ENCODE results near the gene VPS18. TPM values are rescaled to one million over a fixed set of nuclear protein-coding genes. Genes with fewer than 3 reads are reported as not detected.

The VPS18 gene
- total and polyA plus RNA-seq, 2 donors (not counting 1 experiment from before 2014, with no cell fraction given) = 13.6 to 29.6 TPM

DNA sequence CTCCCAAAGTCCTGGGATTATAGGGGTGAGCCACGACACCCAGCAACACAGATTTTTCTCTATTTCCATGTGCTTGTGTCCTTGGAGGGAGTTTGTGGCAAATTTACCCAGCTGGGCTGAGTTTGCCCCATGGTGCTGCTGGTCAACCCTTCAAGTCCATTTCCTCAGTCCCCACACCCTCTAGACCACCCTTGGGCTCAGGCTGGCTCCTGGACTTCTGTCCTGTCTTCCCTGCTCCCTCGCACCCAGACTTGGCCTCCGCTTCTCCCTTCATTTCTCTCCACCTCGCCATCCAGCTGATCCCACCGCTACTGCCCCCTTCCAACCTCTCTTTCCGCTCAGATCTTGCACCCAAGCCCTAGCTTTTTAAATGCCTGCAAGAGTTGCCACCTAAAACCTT lies 12.9 kb upstream of the VPS18 start:
- H3K79me2 ChIP-seq (ENCODE audit: control insufficient read depth, insufficient read depth, low read length) = no peaks in the 10 kb centered on the region
- no peak overlapping the region for H3K4me3 ChIP-seq (ENCODE audit: control extremely low read depth in 1 of 5, extremely low read depth in 1 of 5, insufficient read depth in 1 of 5, low read depth in 2 of 5, low read length in 4 of 5)
- H3K27me3 ChIP-seq (replicated peaks in 1 of 4; ENCODE audit: control extremely low read depth in 1 of 4, control insufficient read depth in 3 of 4, insufficient read depth in 4 of 4, low read length in 3 of 4) = no peaks in the 10 kb centered on the region
- no peak overlapping the region for H3K4me2 ChIP-seq (replicated peaks; ENCODE audit: low read depth, low read length, poor library complexity, severe bottlenecking)
- no peak overlapping the region for H3K27ac Mint-ChIP-seq
- WGBS (ENCODE audit: insufficient coverage) = 100% methylated on average over 5 of the region's 6 CpGs
- no peaks in the 10 kb centered on the region for H3K9me3 Mint-ChIP-seq (ENCODE audit: insufficient read depth)
- no peak for TF ChIP-seq EZH2 (IDR thresholded peaks at IDR 0.05; ENCODE audit: borderline replicate concordance, insufficient read depth, low read depth, low read length, poor library complexity, severe bottlenecking)
- TF ChIP-seq, protein P1, sequence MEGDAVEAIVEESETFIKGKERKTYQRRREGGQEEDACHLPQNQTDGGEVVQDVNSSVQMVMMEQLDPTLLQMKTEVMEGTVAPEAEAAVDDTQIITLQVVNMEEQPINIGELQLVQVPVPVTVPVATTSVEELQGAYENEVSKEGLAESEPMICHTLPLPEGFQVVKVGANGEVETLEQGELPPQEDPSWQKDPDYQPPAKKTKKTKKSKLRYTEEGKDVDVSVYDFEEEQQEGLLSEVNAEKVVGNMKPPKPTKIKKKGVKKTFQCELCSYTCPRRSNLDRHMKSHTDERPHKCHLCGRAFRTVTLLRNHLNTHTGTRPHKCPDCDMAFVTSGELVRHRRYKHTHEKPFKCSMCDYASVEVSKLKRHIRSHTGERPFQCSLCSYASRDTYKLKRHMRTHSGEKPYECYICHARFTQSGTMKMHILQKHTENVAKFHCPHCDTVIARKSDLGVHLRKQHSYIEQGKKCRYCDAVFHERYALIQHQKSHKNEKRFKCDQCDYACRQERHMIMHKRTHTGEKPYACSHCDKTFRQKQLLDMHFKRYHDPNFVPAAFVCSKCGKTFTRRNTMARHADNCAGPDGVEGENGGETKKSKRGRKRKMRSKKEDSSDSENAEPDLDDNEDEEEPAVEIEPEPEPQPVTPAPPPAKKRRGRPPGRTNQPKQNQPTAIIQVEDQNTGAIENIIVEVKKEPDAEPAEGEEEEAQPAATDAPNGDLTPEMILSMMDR (IDR thresholded peaks at IDR 0.05) = no peak
- ATAC-seq (ENCODE audit: low read depth) (no peak), DNase-seq (no peak)
- H3K4me3 Mint-ChIP-seq = no peak overlapping the region
- H4K20me1 ChIP-seq (ENCODE audit: control insufficient read depth, insufficient read depth, low read length, poor library complexity, severe bottlenecking) = no peaks in the 10 kb centered on the region
- H3K27ac ChIP-seq (ENCODE audit: low read length in 2 of 2) = no peak overlapping the region
- no peak overlapping the region for H3K9ac ChIP-seq (ENCODE audit: low read length)
- peaks cover 3% of the 10 kb centered on the region for H3K27me3 Mint-ChIP-seq
- intact Hi-C loops (cut with micrococcal nuclease) = no loop called here
- no peak overlapping the region for H2AFZ ChIP-seq (ENCODE audit: insufficient read depth, low read depth, low read length, poor library complexity, severe bottlenecking)
- POLR2A ChIA-PET = no interaction called here
- H3K4me1 ChIP-seq (ENCODE audit: control insufficient read depth in 2 of 2, insufficient read depth in 2 of 2, low read length in 2 of 2) = no peaks in the 10 kb centered on the region
- H3K36me3 ChIP-seq (replicated peaks in 1 of 2; ENCODE audit: control extremely low read depth in 1 of 2, control insufficient read depth in 1 of 2, extremely low read depth in 1 of 2, insufficient read depth in 2 of 2, low read length in 1 of 2) = no peaks in the 10 kb centered on the region
- H3K9me3 ChIP-seq (ENCODE audit: control extremely low read depth in 1 of 3, control insufficient read depth in 2 of 3, insufficient read depth in 1 of 3, low read length in 2 of 3) = peaks cover 0 to 7% (median 0%) of the 10 kb centered on the region in 3 donors
- CTCF ChIA-PET = interaction anchor here (0.7 to 2.2 kb wide), 3 partner anchors 11 to 23 kb away, joined by 4 to 8 read pairs (median 5); partner anchors contain the start of gene VPS18
- H3K4me1 Mint-ChIP-seq = peaks cover 3% of the 10 kb centered on the region

DNA sequence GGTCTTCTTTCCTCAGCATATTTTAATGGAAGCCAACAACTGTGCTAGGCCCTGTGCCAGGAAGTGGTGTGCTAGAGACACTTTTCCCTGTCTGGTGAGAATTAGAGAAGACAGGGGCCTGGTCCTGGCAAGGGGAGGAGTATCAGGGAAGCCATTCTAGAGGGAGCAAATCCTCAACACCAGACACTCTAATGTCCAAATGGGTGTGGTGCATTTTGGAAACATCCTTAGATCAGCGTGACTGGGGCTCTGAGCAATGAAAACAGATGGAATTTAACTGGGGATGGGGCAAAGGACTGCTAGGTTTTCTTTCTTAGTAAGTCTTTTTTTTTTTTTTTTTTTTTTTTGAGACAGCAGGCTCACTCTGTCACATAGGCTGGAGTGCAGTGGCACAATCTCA lies 7.7 kb upstream of the VPS18 start:
- ChIA-PET POLR2A (no interaction called here), CTCF (interaction anchor here (2.1 to 4.3 kb wide), 2 partner anchors 8 to 28 kb away, joined by 8 to 21 read pairs; partner anchors contain the start of gene VPS18)
- H3K27me3 Mint-ChIP-seq = peaks cover 3% of the 10 kb centered on the region
- WGBS (ENCODE audit: insufficient coverage) = no CpG with 5 or more reads among the region's 1 CpG
- TF ChIP-seq, protein P1 (IDR thresholded peaks at IDR 0.05) = no peak
- no peak for TF ChIP-seq EZH2 (IDR thresholded peaks at IDR 0.05; ENCODE audit: borderline replicate concordance, insufficient read depth, low read depth, low read length, poor library complexity, severe bottlenecking)
- H3K4me3 Mint-ChIP-seq = no peak overlapping the region
- Histone ChIP-seq H2AFZ (ENCODE audit: insufficient read depth, low read depth, low read length, poor library complexity, severe bottlenecking) (no peak overlapping the region), H4K20me1 (ENCODE audit: control insufficient read depth, insufficient read depth, low read length, poor library complexity, severe bottlenecking) (no peaks in the 10 kb centered on the region), H3K9me3 (ENCODE audit: control extremely low read depth in 1 of 3, control insufficient read depth in 2 of 3, insufficient read depth in 1 of 3, low read length in 2 of 3) (peaks cover 0 to 7% (median 0%) of the 10 kb centered on the region in 3 donors), H3K4me3 (ENCODE audit: control extremely low read depth in 1 of 5, extremely low read depth in 1 of 5, insufficient read depth in 1 of 5, low read depth in 2 of 5, low read length in 4 of 5) (no peak overlapping the region), H3K4me2 (replicated peaks; ENCODE audit: low read depth, low read length, poor library complexity, severe bottlenecking) (no peak overlapping the region), H3K36me3 (replicated peaks in 1 of 2; ENCODE audit: control extremely low read depth in 1 of 2, control insufficient read depth in 1 of 2, extremely low read depth in 1 of 2, insufficient read depth in 2 of 2, low read length in 1 of 2) (no peaks in the 10 kb centered on the region), H3K79me2 (ENCODE audit: control insufficient read depth, insufficient read depth, low read length) (no peaks in the 10 kb centered on the region), H3K27ac (ENCODE audit: low read length in 2 of 2) (no peak overlapping the region), H3K27me3 (replicated peaks in 1 of 4; ENCODE audit: control extremely low read depth in 1 of 4, control insufficient read depth in 3 of 4, insufficient read depth in 4 of 4, low read length in 3 of 4) (no peaks in the 10 kb centered on the region), H3K9ac (ENCODE audit: low read length) (no peak overlapping the region), H3K4me1 (ENCODE audit: control insufficient read depth in 2 of 2, insufficient read depth in 2 of 2, low read length in 2 of 2) (no peaks in the 10 kb centered on the region)
- ATAC-seq (ENCODE audit: low read depth) = no peak
- H3K9me3 Mint-ChIP-seq (ENCODE audit: insufficient read depth) = no peaks in the 10 kb centered on the region
- intact Hi-C loops (cut with micrococcal nuclease) = no loop called here
- H3K27ac Mint-ChIP-seq = no peak overlapping the region
- no peak for DNase-seq
- peaks cover under 1% of the 10 kb centered on the region for H3K4me1 Mint-ChIP-seq

Measured in B cell (primary cell).